Effector CD4-positive, alpha-beta T cell (primary cell): ENCODE measurements around the gene VAT1.
"Not testable (repeated sequence)": the region's sequence is repeated elsewhere in the genome, so short reads cannot be mapped to it uniquely, and the experiment has no call there.

Experiments used
- DNase-seq: peaks from one replicate; pipeline ENCODE4 v3.0.0-alpha.2; 2020

The VAT1 gene

GRCh38 chr17:43006639-43007551 lies 15.3 kb downstream of the VAT1 start, which contains the start of gene IFI35:
Gene IFI35, plus strand, starts transcription at chr17:43006784. Its CDS starts 164 bp downstream, at chr17:43006948.
- peak; percentile 78 for DNase-seq

DNA sequence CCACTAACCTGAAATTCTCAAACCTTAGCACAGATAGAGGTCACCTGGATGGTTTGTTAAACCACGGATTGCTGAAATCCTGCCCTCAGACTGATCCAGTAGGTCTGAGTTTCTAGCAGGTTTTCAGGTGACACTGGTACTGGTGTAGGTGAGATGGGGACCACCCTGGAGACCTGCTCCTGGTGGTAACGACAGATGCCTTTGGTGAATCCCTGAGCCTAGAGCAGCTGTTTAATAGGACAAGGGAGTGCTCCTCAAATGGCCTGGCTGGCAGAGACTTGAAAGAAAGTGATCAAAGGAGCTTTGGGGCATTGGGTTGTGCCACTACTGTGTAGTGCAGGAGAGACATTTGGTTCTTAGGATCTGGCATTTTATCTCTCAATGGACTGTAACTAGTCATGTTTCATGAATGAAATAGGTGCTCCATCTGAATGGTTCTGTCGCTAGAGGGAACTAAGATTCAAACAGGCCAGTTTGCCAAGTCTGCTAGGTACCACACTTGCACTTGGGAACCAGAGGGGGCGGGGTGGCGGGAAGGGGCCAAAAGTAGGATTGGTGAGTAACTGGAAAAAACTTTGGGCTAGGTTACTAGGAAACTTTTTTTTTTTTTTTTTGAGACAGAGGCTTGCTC lies 18.5 kb downstream of the VAT1 start:
- DNase-seq: no peak

DNA sequence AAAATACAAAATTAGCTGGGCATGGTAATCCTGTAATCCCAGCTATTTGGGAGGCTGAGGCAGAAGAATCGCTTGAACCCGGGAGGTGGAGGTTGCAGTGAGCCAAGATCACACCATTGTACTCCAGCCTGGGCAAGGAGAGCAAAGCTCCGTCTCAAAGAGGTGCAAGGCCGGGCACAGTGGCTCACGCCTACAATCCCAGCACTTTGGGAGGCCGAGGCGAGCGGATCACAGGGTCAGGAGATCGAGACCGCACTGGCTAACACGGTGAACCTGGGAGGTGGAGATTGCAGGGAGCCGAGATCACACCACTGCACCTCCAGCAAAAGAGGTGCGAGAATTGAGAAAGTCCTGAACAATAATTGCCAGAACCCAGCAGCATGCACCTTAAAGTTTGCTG lies 21.3 kb downstream of the VAT1 start:
- DNase-seq: not testable (repeated sequence)

DNA sequence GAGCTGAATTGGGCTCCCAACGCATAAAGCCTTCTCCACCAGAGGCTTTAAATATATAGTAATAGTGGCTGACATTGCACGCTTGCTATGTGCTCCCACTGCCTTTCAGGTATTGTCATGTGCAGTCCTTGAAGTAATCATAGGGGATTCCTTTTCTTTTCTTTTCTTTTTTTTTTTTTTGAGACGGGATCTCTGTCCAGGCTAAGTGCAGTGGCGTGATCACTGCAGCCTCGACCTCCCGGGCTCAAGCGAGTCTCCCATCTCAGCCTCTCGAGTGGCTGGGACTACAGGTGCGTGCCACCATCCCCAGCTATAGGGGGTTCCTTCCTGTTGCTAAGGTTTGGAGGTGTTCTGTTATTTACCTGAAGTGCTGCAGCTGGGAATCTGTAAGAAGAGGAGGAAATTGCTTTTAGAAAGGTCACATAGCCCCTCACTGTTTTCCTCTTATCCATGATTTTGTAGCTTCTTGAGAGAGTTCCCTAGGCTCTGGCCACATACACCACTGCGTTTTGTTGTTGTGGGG lies 23.1 kb downstream of the VAT1 start:
- DNase-seq: no peak

DNA sequence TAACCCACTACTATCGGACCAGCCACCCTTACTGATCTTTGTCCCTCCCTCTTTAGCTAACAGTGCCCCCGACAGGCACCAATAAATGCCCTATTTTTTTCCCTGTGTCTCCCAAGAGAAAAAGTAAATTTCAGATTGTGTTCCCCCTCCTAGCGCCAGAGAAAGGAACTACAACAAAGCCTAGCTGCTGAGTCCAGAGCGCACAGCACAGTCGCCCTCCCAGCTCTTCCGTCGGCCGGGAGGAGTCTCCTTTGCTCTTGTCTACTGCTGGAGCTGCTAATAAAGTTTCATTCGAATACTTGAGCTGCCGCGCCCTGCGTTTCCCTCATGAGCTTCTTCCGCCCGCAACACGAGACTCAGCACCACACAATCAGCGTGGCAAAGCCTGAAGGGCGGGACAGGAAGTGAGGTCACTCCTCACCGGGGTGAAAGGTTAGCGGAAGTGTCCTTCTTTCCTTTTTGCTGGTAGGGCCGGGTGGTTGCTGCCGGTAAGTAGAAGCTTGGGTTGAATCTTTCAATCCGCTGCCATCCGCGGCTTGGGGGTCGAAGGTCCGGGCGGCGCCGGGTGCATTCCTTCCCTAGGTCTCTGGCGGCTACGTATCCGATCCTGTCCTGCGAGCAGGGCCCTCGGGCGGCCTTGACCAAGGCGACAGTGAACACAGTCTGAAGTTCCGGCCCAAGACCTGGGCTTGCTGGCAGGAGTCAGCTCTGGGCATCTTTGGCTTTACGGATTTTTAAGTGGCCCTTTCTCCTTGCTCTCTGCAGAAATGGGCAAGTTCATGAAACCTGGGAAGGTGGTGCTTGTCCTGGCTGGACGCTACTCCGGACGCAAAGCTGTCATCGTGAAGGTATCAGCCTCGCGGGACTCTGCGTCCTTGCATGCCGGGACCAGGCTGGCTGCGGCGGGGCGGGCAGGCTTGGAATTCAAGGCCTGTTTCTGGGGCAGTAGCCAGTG lies 23.9 kb downstream of the VAT1 start, which contains the start of gene RPL27:
TSS of gene RPL27 (plus strand) at position 436 of the 955 bp plus-strand sequence. CDS start at position 768, 332 bp downstream.
- peak; percentile 95 for DNase-seq

GRCh38 chr17:42997390-42997983 lies 24.7 kb downstream of the VAT1 start:
- DNase-seq: no peak

GRCh38 chr17:42993913-42994312 lies 28.3 kb downstream of the VAT1 start:
- DNase-seq: not testable (repeated sequence)

DNA sequence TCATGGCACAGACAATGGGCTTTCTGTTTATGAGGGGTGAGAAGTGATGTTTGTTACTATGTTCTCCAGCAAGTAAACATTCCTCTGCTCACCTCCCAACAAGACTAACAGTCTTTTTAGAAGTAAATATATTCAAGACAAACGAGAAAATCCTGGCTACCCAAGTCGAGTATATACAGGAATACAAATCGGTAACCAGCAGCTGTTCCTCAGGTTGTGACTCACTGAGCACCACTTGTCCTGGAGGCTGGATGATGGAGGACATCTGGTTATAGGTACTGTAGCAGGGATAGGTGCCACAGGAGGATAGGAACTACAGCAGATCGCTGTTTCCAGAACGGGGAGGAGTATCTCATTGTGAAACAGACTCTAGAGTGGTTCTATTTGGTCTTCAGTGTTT lies 29.3 kb downstream of the VAT1 start:
- DNase-seq: no peak

- no peak for DNase-seq
These were observed 30.7 kb downstream of the VAT1 start for GRCh38 chr17:42991471-42991870.

DNA sequence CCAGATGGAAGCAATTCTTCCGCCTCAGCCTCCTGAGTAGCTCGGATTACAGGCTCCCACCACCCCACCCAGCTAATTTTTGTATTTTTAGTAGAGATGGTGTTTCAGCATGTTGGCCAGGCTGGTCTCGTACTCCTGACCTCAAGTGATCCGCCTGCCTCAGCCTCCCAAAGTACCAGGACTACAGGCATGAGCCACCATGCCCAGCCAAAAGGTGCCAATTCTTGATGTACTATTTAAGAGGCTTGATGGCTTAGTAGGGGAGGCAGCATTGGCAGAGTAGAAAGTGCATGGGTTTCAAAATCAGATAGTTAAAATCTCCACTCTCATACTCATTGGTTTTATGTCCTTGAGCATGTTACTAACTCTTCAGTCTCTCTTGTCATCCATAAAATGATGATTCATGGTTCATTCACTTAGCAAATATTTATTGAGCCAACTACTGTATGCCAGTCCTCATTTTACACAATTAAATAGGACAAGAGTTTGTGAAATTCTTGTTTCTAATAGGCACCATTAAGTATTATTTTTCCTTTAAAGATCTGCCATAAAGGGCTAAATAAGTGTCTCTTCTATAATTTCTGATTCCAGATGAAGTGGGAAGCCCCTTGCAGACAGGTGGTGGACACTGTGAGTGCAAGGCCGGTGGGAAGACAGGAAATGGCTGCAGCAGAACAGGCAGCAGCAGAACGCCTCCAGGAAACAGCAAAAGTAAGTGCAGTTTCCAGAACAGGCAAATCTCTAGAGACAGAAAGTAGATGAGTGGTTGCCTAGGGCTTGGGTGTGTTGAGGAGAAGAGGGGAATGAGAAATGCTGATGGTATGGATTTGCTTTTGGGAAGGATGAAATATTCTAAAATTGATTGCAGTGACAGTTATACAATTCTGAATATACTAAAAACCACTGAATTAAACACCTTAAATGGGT lies 32.2 kb downstream of the VAT1 start:
- DNase-seq: no peak

GRCh38 chr17:42989141-42989540 lies 33.0 kb downstream of the VAT1 start:
- DNase-seq: no peak

GRCh38 chr17:42985225-42985624 lies 37.0 kb downstream of the VAT1 start:
- DNase-seq: no peak

DNA sequence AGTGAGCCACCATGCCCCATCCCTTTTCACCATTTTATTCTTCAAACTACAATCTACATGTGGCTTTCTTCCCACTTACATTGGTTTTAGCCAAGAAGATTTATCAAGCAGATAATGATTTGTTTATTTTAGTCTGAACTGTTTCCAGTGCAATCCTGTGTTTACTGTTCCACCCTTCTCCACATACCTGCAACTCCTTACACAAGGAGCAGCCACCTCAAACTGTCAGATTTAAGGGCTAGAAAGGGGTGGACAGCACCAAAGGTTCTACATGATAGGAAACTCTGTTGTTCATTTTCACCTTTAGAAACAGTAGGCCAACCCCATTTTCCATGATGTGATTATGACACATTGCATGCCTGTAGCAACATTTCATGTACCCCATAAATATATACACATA lies 39.9 kb downstream of the VAT1 start:
- DNase-seq: no peak

- peak; percentile 39 for DNase-seq
These were observed 41.3 kb downstream of the VAT1 start for GRCh38 chr17:42980766-42981397.

GRCh38 chr17:42980274-42980765 lies 41.9 kb downstream of the VAT1 start, which contains the start of gene RUNDC1:
Gene RUNDC1, plus strand, starts transcription at chr17:42980565. Its CDS starts 12 bp downstream, at chr17:42980577.
- peak; percentile 86 for DNase-seq

DNA sequence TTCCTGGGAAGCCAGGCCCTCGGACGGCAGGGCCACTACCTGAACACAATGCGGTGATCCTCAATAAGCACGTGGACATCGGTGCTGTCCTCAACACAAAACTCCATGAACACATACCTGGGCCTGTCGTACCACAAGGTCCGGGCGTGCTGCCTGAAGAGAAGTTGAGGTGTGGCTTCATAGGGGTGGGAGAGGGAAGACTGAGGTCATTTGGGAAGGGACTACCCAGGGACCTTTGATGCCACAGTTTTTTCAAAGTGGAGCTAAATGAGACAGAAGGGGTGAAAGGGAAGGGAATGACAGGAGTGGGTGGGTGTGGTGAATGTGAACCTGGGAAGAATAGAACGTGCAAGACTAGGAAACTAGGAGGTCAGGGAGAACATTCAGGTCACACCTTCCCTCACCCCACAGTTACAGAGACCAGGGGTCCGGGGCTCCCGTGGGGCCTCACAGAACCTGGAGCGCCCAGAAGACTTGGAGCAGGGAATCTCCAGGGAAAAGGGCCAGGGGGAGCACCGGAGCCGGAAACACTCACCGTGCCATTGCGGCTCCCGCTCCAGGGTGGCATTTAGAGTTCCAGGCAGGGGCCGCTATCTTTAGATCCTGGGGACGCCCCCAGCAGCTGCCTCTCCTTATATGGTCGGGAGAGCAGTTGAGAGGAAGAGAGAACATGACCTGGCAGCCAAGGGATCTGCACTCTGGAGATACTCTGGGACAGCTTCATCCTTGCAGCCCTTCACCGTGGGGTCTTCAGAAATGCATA lies 42.5 kb downstream of the VAT1 start, which contains the start of gene PTGES3L:
TSS of gene PTGES3L (minus strand) at position 570 of the 763 bp plus-strand sequence. CDS start at position 543, 27 bp downstream.
- peak; percentile 3 for DNase-seq

DNA sequence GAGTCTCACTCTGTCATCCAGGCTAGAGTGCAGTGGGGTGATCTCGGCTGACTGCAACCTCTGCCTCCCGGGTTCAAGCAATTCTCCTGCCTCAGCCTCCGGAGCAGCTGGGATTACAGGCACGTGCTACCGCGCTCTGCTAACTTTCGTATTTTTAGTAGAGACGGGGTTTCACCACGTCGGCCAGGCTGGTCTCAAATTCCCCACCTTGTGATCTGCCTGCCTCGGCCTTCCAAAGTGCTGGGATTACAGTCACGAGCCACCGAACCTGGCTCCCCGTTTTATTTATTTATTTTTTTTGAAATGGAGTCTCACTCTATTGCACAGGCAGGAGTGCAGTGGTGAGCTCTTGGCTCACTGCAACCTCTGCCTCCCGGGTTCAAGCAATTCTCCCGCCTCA lies 46.5 kb downstream of the VAT1 start:
- not testable (repeated sequence) for DNase-seq

DNA sequence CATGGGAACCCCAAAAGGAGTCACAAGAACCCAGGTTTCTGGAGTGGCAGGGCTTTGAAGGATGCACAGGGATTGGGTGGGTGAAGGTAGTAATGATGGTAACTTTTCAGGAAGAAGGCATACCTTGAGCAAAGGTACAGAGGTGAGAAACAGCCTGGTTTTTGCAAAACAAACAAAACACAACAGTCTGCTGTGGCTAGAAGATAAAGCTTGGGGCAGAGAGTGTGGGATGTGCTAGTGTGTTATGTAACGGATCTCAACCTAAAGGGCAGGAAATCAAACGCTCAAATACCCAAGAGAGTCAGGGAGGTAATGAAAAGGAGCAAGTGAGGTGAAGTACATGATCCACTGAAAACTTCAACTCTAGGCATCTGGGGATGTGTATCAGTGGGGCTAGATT lies 46.9 kb downstream of the VAT1 start:
- no peak for DNase-seq

- DNase-seq: not testable (repeated sequence)
These were observed 48.9 kb downstream of the VAT1 start for GRCh38 chr17:42973323-42973722.
